ENCODE measurements around the gene KRT38. TPM values are rescaled to one million over a fixed set of nuclear protein-coding genes. Genes with fewer than 3 reads are reported as not detected.

The KRT38 gene
- total RNA-seq, 1 donor from 2014 or later, result not detected

DNA sequence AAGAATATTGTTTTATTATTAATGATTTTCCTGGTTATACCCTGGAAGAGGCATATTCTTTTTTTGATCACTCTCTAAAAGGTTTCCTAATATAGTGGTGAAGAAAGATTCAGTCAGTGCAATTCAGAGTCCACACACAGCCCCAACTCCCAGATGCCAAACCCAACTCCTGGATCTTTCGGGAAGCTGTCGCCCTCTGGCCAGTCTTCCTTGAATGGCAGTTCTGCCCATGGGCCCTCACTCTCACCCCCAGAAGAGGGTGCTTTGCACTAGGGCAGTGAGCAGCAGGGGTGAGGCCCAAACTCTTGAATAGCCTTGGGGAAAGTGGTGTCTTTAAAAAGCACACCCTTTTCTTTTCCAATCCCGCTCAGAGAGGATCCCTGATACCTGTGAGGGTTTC is 15.4 kb upstream of the KRT38 start:
- Mint-ChIP-seq H3K27me3 (ENCODE audit: insufficient read depth, low read depth) (peaks cover 12% of the 10 kb centered on the region), H3K4me3 (no peak overlapping the region), H3K36me3 (no peaks in the 10 kb centered on the region), H3K9me3 (peaks cover under 1% of the 10 kb centered on the region), H3K4me1 (no peaks in the 10 kb centered on the region), H3K27ac (no peak overlapping the region)
- no peaks in the 10 kb centered on the region for H3K79me2 ChIP-seq (ENCODE audit: low read depth)
- H3K4me1 ChIP-seq, result no peaks in the 10 kb centered on the region
- H3K9ac ChIP-seq, result no peak overlapping the region
- no peaks in the 10 kb centered on the region for H3F3A ChIP-seq (ENCODE audit: low read depth)
- H3K27ac ChIP-seq, result no peak overlapping the region
- no peaks in the 10 kb centered on the region for H3K9me3 ChIP-seq (ENCODE audit: low read depth)
- H3K4me2 ChIP-seq, result no peak overlapping the region
- no peaks in the 10 kb centered on the region for H3K27me3 ChIP-seq
- H4K20me1 ChIP-seq (ENCODE audit: low read depth), result no peaks in the 10 kb centered on the region
- DNase-seq (ENCODE audit: low spot score), result peak; percentile 32
- TF ChIP-seq EZH2phosphoT487 (IDR thresholded peaks at IDR 0.05) (no peak), EZH2 (IDR thresholded peaks at IDR 0.05) (no peak)
- TF ChIP-seq, protein P1, sequence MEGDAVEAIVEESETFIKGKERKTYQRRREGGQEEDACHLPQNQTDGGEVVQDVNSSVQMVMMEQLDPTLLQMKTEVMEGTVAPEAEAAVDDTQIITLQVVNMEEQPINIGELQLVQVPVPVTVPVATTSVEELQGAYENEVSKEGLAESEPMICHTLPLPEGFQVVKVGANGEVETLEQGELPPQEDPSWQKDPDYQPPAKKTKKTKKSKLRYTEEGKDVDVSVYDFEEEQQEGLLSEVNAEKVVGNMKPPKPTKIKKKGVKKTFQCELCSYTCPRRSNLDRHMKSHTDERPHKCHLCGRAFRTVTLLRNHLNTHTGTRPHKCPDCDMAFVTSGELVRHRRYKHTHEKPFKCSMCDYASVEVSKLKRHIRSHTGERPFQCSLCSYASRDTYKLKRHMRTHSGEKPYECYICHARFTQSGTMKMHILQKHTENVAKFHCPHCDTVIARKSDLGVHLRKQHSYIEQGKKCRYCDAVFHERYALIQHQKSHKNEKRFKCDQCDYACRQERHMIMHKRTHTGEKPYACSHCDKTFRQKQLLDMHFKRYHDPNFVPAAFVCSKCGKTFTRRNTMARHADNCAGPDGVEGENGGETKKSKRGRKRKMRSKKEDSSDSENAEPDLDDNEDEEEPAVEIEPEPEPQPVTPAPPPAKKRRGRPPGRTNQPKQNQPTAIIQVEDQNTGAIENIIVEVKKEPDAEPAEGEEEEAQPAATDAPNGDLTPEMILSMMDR (IDR thresholded peaks at IDR 0.05), result peak; percentile 40
- no peaks in the 10 kb centered on the region for H3K36me3 ChIP-seq
- H3K4me3 ChIP-seq, result no peak overlapping the region
- H2AFZ ChIP-seq (replicated peaks), result no peak overlapping the region

DNA sequence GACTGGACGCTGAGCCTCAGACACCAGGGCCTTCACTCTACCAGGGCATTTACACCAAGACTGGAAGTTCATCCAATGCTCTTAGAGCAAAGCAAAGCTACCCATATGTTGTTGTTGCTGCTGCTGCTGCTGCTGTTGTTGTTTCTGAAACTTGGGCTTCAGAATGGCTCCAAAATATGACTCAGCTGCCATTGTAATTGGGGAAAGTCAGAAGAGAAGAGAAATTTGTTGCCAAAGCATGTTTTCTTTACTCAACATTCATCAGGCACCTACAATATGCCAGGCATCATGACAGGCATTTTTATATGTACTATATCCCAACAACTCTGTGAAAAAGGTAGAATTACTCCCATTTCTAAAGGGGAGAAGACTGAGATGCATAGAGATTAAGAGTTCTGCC is 14.5 kb upstream of the KRT38 start:
- Mint-ChIP-seq H3K27ac (no peak overlapping the region), H3K4me1 (no peaks in the 10 kb centered on the region), H3K4me3 (no peak overlapping the region), H3K36me3 (no peaks in the 10 kb centered on the region), H3K27me3 (ENCODE audit: insufficient read depth, low read depth) (peaks cover 12% of the 10 kb centered on the region), H3K9me3 (peaks cover 4% of the 10 kb centered on the region)
- Histone ChIP-seq H3K36me3 (no peaks in the 10 kb centered on the region), H2AFZ (replicated peaks) (no peak overlapping the region), H3F3A (ENCODE audit: low read depth) (no peaks in the 10 kb centered on the region), H3K4me1 (no peaks in the 10 kb centered on the region), H3K9me3 (ENCODE audit: low read depth) (no peaks in the 10 kb centered on the region), H3K4me3 (no peak overlapping the region), H3K4me2 (no peak overlapping the region), H3K79me2 (ENCODE audit: low read depth) (no peaks in the 10 kb centered on the region), H3K27me3 (no peaks in the 10 kb centered on the region), H3K27ac (no peak overlapping the region), H4K20me1 (ENCODE audit: low read depth) (no peaks in the 10 kb centered on the region), H3K9ac (no peak overlapping the region)
- DNase-seq (ENCODE audit: low spot score), result no peak
- TF ChIP-seq EZH2phosphoT487 (IDR thresholded peaks at IDR 0.05), result no peak
- no peak for TF ChIP-seq EZH2 (IDR thresholded peaks at IDR 0.05)
- TF ChIP-seq, protein P1 (IDR thresholded peaks at IDR 0.05), result no peak

DNA sequence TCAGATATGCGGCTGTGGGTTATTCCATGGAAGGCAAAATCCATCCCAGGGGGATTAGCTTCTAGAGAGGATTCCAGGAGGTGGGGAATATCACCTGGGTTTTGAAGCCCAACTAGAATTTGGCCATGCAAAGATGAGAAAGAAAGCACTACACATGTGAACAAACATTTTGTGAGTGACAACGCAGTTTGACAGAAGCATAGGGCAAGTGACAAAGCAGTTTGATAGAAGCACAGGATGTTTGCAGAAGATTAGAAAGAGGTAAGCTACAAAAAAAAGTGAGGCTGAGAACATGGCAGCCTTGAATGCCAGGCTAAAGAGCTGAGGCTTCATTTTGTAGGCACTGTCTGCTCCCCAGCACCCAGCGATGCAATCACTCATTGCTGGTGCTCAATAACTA is 12.3 kb upstream of the KRT38 start:
- Mint-ChIP-seq H3K27ac (no peak overlapping the region), H3K9me3 (peaks cover 9% of the 10 kb centered on the region), H3K4me3 (no peak overlapping the region), H3K4me1 (no peaks in the 10 kb centered on the region), H3K27me3 (ENCODE audit: insufficient read depth, low read depth) (peaks cover 9% of the 10 kb centered on the region), H3K36me3 (no peaks in the 10 kb centered on the region)
- Histone ChIP-seq H3K27ac (no peak overlapping the region), H3K4me1 (no peaks in the 10 kb centered on the region), H3K27me3 (no peaks in the 10 kb centered on the region), H3K9me3 (ENCODE audit: low read depth) (no peaks in the 10 kb centered on the region), H3F3A (ENCODE audit: low read depth) (no peaks in the 10 kb centered on the region), H3K79me2 (ENCODE audit: low read depth) (no peaks in the 10 kb centered on the region), H3K36me3 (no peaks in the 10 kb centered on the region), H2AFZ (replicated peaks) (no peak overlapping the region), H4K20me1 (ENCODE audit: low read depth) (no peaks in the 10 kb centered on the region), H3K4me3 (no peak overlapping the region), H3K4me2 (no peak overlapping the region), H3K9ac (no peak overlapping the region)
- DNase-seq (ENCODE audit: low spot score), result no peak
- TF ChIP-seq EZH2phosphoT487 (IDR thresholded peaks at IDR 0.05) (no peak), EZH2 (IDR thresholded peaks at IDR 0.05) (no peak)
- TF ChIP-seq, protein P1 (IDR thresholded peaks at IDR 0.05), result no peak

Data from neural progenitor cell (in vitro differentiated cells).